A673 (cell line): Measurements from ENCODE around the gene MSL1. TPM values are rescaled to one million over a fixed set of nuclear protein-coding genes. Genes with fewer than 3 reads are reported as not detected.

Experiments used
- BruUV-seq: library from RNA; stranded (reverse); fragments of 400-500 nt; replicated peaks from 2 replicates; lab custom pipeline; 2021; lab: Mats Ljungman, UMichigan
- CTCF ChIA-PET: fragments of 300-600 bp; sonication (Branson Sonifier 250); formaldehyde crosslinking; loops from one replicate; lab custom pipeline; 2022; ENCODE audit warnings: antibody characterized with exemption; lab: Charles Lee
- POLR2A ChIA-PET: fragments of 300-600 bp; sonication (Branson Sonifier 250); formaldehyde crosslinking; loops from one replicate; lab custom pipeline; 2022; ENCODE audit warnings: antibody characterized with exemption; ENCODE audit not compliant: low non-redundant PET; lab: Charles Lee
- DNase-seq: peaks from one replicate; pipeline ENCODE4 v3.0.0-alpha.2; 2015; ENCODE audit warnings: low spot score
- H3K27ac ChIP-seq: fragments of 200-600 bp; sonication (generic); 2 replicates; pipeline ENCODE4 v1.5.1; 2016; ENCODE audit warnings: mixed run types, low read depth, mild to moderate bottlenecking, mixed read lengths, antibody characterized with exemption, low read length; ENCODE audit not compliant: poor library complexity, severe bottlenecking
- H3K27me3 ChIP-seq: fragments of 200-600 bp; sonication (generic); replicated peaks from 2 replicates; pipeline ENCODE4 v1.6.1; 2017; ENCODE audit warnings: mixed run types, low read depth, mild to moderate bottlenecking, mixed read lengths, antibody characterized with exemption, low read length; ENCODE audit not compliant: insufficient read depth, poor library complexity
- H3K36me3 ChIP-seq: fragments of 200-600 bp; sonication (generic); 2 replicates; pipeline ENCODE4 v1.6.1; 2016; ENCODE audit warnings: mixed run types, mild to moderate bottlenecking, mixed read lengths, antibody characterized with exemption, low read length; ENCODE audit not compliant: insufficient read depth, poor library complexity, severe bottlenecking
- H3K4me1 ChIP-seq: fragments of 200-600 bp; sonication (generic); 2 replicates; pipeline ENCODE4 v1.6.1; 2017; ENCODE audit warnings: mixed run types, mild to moderate bottlenecking, mixed read lengths, antibody characterized with exemption, low read length; ENCODE audit not compliant: insufficient read depth, poor library complexity, severe bottlenecking
- H3K4me3 ChIP-seq: fragments of 200-600 bp; sonication (generic); 2 replicates; pipeline ENCODE4 v1.5.1; 2016; ENCODE audit warnings: low read depth, mixed run types, mild to moderate bottlenecking, mixed read lengths, low read length; ENCODE audit not compliant: poor library complexity, severe bottlenecking
- H3K9me3 ChIP-seq: fragments of 200-600 bp; sonication (generic); 2 replicates; pipeline ENCODE4 v1.6.1; 2016; ENCODE audit warnings: mixed run types, low read depth, mild to moderate bottlenecking, mixed read lengths, antibody characterized with exemption, low read length; ENCODE audit not compliant: poor library complexity, severe bottlenecking
- EZH2 ChIP-seq: fragments of 200-600 bp; sonication (generic); IDR thresholded peaks from 2 replicates; pipeline ENCODE4 v1.6.1; 2017; ENCODE audit warnings: borderline replicate concordance, low read depth, mild to moderate bottlenecking, mixed read lengths, antibody characterized with exemption, low read length; ENCODE audit not compliant: poor library complexity, severe bottlenecking
- intact Hi-C: fragments of 100-400 bp; cut with micrococcal nuclease; formaldehyde crosslinking; loops from one replicate; pipeline ENCODE4 v1.10.0; 2022; ENCODE audit not compliant: unreplicated experiment
- total RNA-seq: library from RNA; stranded (reverse); gene quantifications from 2 replicates; pipeline ENCODE4 v1.2.3, GENCODE V29; 2021
- TF ChIP-seq, protein P1 (sequence below): fragments of 300-800, 200-600 bp; sonication (generic); conservative IDR thresholded peaks from 2 replicates; pipeline ENCODE4 v1.5.1; 2017; ENCODE audit warnings: low read depth, mild to moderate bottlenecking, antibody characterized with exemption, low read length, moderate library complexity, mixed read lengths

Gene MSL1
- total RNA-seq, 1 experiment from 2014 or later: 59.9 TPM

DNA sequence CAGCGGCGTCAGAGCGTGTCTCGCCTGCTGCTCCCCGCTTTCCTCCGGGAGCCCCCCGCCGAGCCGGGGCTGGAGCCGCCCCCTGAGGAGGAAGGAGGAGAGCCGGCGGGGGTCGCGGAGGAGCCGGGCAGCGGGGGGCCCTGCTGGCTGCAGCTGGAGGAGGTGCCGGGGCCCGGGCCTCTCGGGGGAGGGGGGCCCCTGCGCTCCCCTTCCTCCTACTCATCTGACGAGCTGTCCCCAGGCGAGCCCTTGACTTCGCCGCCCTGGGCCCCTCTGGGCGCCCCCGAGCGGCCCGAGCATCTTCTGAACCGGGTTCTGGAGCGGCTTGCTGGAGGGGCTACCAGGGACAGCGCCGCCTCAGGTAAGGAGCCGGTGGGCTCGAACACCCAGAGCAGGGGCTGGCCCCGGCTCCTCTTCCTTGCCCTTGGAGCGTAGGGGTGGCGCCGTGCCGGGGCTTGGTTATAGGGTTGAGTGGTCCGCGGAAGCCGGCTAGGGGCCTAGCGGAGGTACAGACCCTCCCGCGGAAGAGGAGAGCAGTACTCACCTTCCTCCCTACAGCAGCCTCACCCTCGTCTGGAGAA lies 56.3 kb downstream of the MSL1 start:
- Histone ChIP-seq H3K9me3 (no peaks in the 10 kb centered on the region), H3K4me3 (peak overlapping the region; percentile 55), H3K36me3 (no peaks in the 10 kb centered on the region), H3K4me1 (peaks cover 13% of the 10 kb centered on the region), H3K27me3 (no peaks in the 10 kb centered on the region), H3K27ac (no peak overlapping the region)
- intact Hi-C loops: no loop called here
- no peak for DNase-seq
- no TSS peak for BruUV-seq
- ChIA-PET CTCF (interaction anchor here (0.5 kb wide), 1 partner anchor 38 kb away, joined by 4 read pairs; the partner anchor contains the start of gene CASC3), POLR2A (interaction anchor here (0.6 to 0.7 kb wide), 2 partner anchors 15 to 16 kb away, joined by 5 to 7 read pairs; no protein-coding TSS in a partner anchor)
- TF ChIP-seq, protein P1, sequence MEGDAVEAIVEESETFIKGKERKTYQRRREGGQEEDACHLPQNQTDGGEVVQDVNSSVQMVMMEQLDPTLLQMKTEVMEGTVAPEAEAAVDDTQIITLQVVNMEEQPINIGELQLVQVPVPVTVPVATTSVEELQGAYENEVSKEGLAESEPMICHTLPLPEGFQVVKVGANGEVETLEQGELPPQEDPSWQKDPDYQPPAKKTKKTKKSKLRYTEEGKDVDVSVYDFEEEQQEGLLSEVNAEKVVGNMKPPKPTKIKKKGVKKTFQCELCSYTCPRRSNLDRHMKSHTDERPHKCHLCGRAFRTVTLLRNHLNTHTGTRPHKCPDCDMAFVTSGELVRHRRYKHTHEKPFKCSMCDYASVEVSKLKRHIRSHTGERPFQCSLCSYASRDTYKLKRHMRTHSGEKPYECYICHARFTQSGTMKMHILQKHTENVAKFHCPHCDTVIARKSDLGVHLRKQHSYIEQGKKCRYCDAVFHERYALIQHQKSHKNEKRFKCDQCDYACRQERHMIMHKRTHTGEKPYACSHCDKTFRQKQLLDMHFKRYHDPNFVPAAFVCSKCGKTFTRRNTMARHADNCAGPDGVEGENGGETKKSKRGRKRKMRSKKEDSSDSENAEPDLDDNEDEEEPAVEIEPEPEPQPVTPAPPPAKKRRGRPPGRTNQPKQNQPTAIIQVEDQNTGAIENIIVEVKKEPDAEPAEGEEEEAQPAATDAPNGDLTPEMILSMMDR: no peak
- TF ChIP-seq EZH2: no peak

DNA sequence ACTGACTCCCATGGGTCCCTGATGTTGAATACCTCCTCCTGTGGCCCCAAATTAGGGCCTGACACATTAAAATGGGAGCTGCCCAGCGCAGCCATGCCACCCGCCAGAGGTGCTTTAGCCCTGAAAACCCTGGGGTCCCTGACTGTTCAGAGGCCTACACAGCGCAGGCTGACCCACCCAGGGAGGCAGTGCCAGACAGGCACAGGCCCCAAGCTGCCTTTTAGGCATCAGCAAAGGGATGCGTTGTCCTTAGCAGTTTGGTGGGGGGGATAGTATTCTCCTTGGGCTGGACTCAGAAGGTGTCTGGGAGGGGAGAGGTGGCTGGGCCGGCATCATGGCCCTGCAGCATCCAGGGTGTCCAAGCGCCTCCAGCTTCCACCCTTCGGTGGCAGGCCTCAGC lies 56.9 kb downstream of the MSL1 start:
- DNase-seq: no peak
- ChIA-PET CTCF (interaction anchor here (0.5 to 0.6 kb wide), 3 partner anchors 38 to 507 kb away, joined by 4 to 7 read pairs (median 4); partner anchors contain the start of gene CASC3), POLR2A (interaction anchor here (0.7 kb wide), 3 partner anchors 15 to 634 kb away, joined by 5 to 10 read pairs (median 8); no protein-coding TSS in a partner anchor)
- Histone ChIP-seq H3K27ac (no peak overlapping the region), H3K27me3 (no peaks in the 10 kb centered on the region), H3K36me3 (no peaks in the 10 kb centered on the region), H3K4me3 (peak overlapping the region; percentile 55), H3K9me3 (no peaks in the 10 kb centered on the region), H3K4me1 (peaks cover 13% of the 10 kb centered on the region)
- intact Hi-C loops: no loop called here
- TF ChIP-seq EZH2: no peak
- TF ChIP-seq, protein P1: no peak
- no TSS peak for BruUV-seq

DNA sequence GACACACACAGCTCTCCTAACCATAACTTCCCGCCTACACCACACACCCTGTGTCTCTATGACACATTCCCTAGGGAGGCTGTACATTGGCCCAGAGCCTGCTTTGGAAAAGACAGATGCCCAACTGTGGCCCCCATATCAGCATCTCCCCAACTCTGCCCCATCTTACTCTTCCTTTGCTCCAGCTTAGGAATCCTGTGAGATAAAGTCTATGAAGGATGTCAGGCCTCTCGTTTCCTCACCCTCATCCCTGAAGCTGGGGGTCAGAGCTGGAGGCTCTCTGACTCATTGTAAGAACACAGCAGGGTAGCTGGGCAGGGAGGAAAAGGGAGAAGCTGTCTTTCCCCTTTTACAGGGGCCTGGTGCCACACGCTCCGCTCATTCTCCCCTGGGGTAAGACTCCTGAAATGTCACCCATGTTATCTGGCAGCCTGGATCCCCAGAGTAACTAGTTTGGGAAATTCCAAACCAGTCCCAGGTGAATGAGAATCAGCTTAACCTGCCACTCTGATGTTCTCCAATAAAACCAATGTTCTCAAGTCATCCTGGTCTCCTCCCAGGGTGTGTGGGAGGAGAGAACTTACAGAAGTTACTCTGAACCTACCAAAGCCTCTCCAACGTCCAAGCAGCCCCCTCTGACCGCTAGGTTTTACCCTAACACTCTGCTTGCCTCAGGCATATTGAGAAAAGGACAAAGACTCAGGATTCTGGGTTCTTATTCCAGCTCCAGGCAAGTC lies 58.3 kb downstream of the MSL1 start:
- ChIA-PET CTCF (interaction anchor here (0.6 kb wide), 1 partner anchor 12 kb away, joined by 3 read pairs; no protein-coding TSS in a partner anchor), POLR2A (interaction anchor here (0.6 kb wide), 1 partner anchor 667 kb away, joined by 3 read pairs; no protein-coding TSS in a partner anchor)
- Histone ChIP-seq H3K4me3 (no peak overlapping the region), H3K36me3 (no peaks in the 10 kb centered on the region), H3K4me1 (peaks cover 13% of the 10 kb centered on the region), H3K9me3 (no peaks in the 10 kb centered on the region), H3K27me3 (no peaks in the 10 kb centered on the region), H3K27ac (peak overlapping the region; percentile 47)
- intact Hi-C loops: no loop called here
- TF ChIP-seq, protein P1: no peak
- TF ChIP-seq EZH2: no peak
- peak; percentile 68 for DNase-seq
- BruUV-seq: TSS peak; percentile 22
